Measurements from ENCODE around the gene CEP97.

DNA sequence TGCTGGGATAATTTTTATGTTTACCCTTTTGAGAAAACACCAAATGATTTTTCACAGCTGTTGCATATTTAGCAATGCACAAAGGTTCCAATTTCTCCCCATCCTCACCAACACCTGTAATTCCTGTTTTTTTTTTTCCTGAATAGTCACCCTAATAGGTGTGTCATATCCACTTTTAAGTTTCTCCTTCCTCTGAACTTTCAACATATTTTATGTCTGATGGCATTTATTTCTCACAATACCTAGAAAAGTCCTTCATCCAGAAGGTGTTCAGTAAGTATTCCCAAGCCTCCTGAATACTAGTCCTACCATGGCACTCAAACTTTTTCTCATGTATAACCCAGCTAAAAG is 39.4 kb upstream of the CEP97 start:
- no peak for TF ChIP-seq OSR1 (CRISPR knock-in tag; IDR thresholded peaks at IDR 0.05)
- TF ChIP-seq SNAI2 (CRISPR knock-in tag; IDR thresholded peaks at IDR 0.05): no peak
- TF ChIP-seq, protein P1, sequence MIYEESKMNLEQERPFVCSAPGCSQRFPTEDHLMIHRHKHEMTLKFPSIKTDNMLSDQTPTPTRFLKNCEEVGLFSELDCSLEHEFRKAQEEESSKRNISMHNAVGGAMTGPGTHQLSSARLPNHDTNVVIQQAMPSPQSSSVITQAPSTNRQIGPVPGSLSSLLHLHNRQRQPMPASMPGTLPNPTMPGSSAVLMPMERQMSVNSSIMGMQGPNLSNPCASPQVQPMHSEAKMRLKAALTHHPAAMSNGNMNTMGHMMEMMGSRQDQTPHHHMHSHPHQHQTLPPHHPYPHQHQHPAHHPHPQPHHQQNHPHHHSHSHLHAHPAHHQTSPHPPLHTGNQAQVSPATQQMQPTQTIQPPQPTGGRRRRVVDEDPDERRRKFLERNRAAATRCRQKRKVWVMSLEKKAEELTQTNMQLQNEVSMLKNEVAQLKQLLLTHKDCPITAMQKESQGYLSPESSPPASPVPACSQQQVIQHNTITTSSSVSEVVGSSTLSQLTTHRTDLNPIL (CRISPR knock-in tag; IDR thresholded peaks at IDR 0.05; ENCODE audit: low read depth): no peak
